GM23248 (cell line): ENCODE results near the gene SCN1B. TPM values are rescaled to one million over a fixed set of nuclear protein-coding genes. Genes with fewer than 3 reads are reported as not detected.

Experiments used
- DNase-seq: peaks from one replicate; pipeline ENCODE4 v3.0.0-alpha.2; 2015
- H2AFZ ChIP-seq: fragments of 200-600 bp; sonication (generic); 2 replicates; pipeline ENCODE4 v1.6.1; 2016; ENCODE audit warnings: antibody characterized with exemption
- H3F3A ChIP-seq: fragments of 200-600 bp; sonication (generic); 2 replicates; pipeline ENCODE4 v1.6.1; 2016; ENCODE audit warnings: mild to moderate bottlenecking, antibody characterized with exemption, mixed run types; ENCODE audit not compliant: insufficient read depth
- H3K27ac ChIP-seq: fragments of 200-600 bp; sonication (generic); 2 replicates; pipeline ENCODE4 v1.5.1; 2016; ENCODE audit warnings: mild to moderate bottlenecking
- H3K27me3 ChIP-seq: fragments of 200-600 bp; sonication (generic); replicated peaks from 2 replicates; pipeline ENCODE4 v1.6.1; 2016; ENCODE audit warnings: mild to moderate bottlenecking; ENCODE audit not compliant: insufficient read depth
- H3K36me3 ChIP-seq: fragments of 200-600 bp; sonication (generic); 2 replicates; pipeline ENCODE4 v1.6.1; 2016; ENCODE audit warnings: low read depth, mild to moderate bottlenecking
- H3K4me1 ChIP-seq: fragments of 200-600 bp; sonication (generic); 2 replicates; pipeline ENCODE4 v1.6.1; 2016; ENCODE audit warnings: mild to moderate bottlenecking; ENCODE audit not compliant: insufficient read depth
- H3K4me2 ChIP-seq: fragments of 200-600 bp; sonication (generic); one replicate; pipeline ENCODE4 v1.6.1; 2016; ENCODE audit warnings: mild to moderate bottlenecking; ENCODE audit not compliant: unreplicated experiment
- H3K4me3 ChIP-seq: fragments of 200-600 bp; sonication (generic); 2 replicates; pipeline ENCODE4 v1.5.1; 2016; ENCODE audit warnings: mild to moderate bottlenecking
- H3K79me2 ChIP-seq: fragments of 200-600 bp; sonication (generic); 2 replicates; pipeline ENCODE4 v1.6.1; 2016; ENCODE audit warnings: mild to moderate bottlenecking; ENCODE audit not compliant: insufficient read depth
- H3K9ac ChIP-seq: fragments of 200-600 bp; sonication (generic); 2 replicates; pipeline ENCODE4 v1.6.1; 2016; ENCODE audit warnings: mild to moderate bottlenecking
- H3K9me2 ChIP-seq: fragments of 200-600 bp; sonication (generic); 2 replicates; pipeline ENCODE4 v1.6.1; 2016; ENCODE audit warnings: mixed run types, mild to moderate bottlenecking, moderate library complexity; ENCODE audit not compliant: insufficient read depth
- H3K9me3 ChIP-seq: fragments of 200-600 bp; sonication (generic); one replicate; pipeline ENCODE4 v1.6.1; 2017; ENCODE audit warnings: low read depth
- H4K20me1 ChIP-seq: fragments of 200-600 bp; sonication (generic); 2 replicates; pipeline ENCODE4 v1.6.0; 2016; ENCODE audit not compliant: insufficient read depth
- EZH2 ChIP-seq: fragments of 200-600 bp; sonication (generic); IDR thresholded peaks from 2 replicates; pipeline ENCODE4 v1.6.1; 2018; ENCODE audit warnings: antibody characterized with exemption, mild to moderate bottlenecking; ENCODE audit not compliant: insufficient read depth, poor library complexity, severe bottlenecking
- EZH2phosphoT487 ChIP-seq: fragments of 200-600 bp; sonication (generic); IDR thresholded peaks from 2 replicates; pipeline ENCODE4 v1.6.1; 2018; ENCODE audit warnings: antibody characterized with exemption, moderate library complexity, mild to moderate bottlenecking, low read depth; ENCODE audit not compliant: insufficient read depth
- WGBS, 2 experiments: methylation state at CpG; one replicate each; pipeline ENCODE4 v1.1.6; 2015 to 2017; ENCODE audit warnings: low lambda C conversion rate in 2 of 2, low coverage in 1 of 2; ENCODE audit errors: missing lambda C conversion rate in 2 of 2; 5-methylcytosine and 5-hydroxymethylcytosine counted together
- in situ Hi-C: fragments of 300-500 bp; cut with MboI; formaldehyde crosslinking; loops from 2 replicates; pipeline ENCODE4 v1.15.0; 2020
- polyA plus RNA-seq: library from polyadenylated mRNA; unstranded; fragments of >200 nt; fragmentation: Nextera tagmentation; extraction: Ambion mirVana; gene quantifications from 2 replicates; pipeline ENCODE4 v1.2.1, GENCODE V29; 2016
- total RNA-seq: library from RNA; depleted of rRNA; stranded (reverse); fragments of >200 nt; shearing (Covaris generic); gene quantifications from 2 replicates; pipeline ENCODE4 v1.2.3, GENCODE V29; 2014

The SCN1B gene
- total and polyA plus RNA-seq, 2 experiments from 2014 or later, result 1.5 to 1.7 TPM

- in situ Hi-C loops, result no loop called here
- H3K79me2 ChIP-seq, result no peaks in the 10 kb centered on the region
- no peak overlapping the region for H3K27ac ChIP-seq
- no peak overlapping the region for H2AFZ ChIP-seq
- no peak for TF ChIP-seq EZH2
- no peak for TF ChIP-seq EZH2phosphoT487
- no peaks in the 10 kb centered on the region for H3F3A ChIP-seq
- no peaks in the 10 kb centered on the region for H3K9me3 ChIP-seq
- H3K9ac ChIP-seq, result no peak overlapping the region
- H4K20me1 ChIP-seq, result no peaks in the 10 kb centered on the region
- DNase-seq, result no peak
- H3K4me2 ChIP-seq, result no peak overlapping the region
- H3K27me3 ChIP-seq, result peaks cover 9% of the 10 kb centered on the region; the same call in 1 of the 2 replicates
- no peaks in the 10 kb centered on the region for H3K4me1 ChIP-seq
- no peak overlapping the region for H3K4me3 ChIP-seq
- H3K36me3 ChIP-seq, result no peaks in the 10 kb centered on the region
- WGBS, 2 experiments, result 53 to 72% methylated on average over 8 of the region's 8 CpGs
- H3K9me2 ChIP-seq, result no peaks in the 10 kb centered on the region
Observed at GRCh38 chr19:35073941-35074340, 43.7 kb downstream of the SCN1B start.

- Histone ChIP-seq H3F3A (no peaks in the 10 kb centered on the region), H3K4me2 (no peak overlapping the region), H3K79me2 (no peaks in the 10 kb centered on the region), H3K9me3 (no peaks in the 10 kb centered on the region), H3K27ac (no peak overlapping the region), H2AFZ (no peak overlapping the region), H3K36me3 (no peaks in the 10 kb centered on the region), H3K4me1 (no peaks in the 10 kb centered on the region), H3K9me2 (no peaks in the 10 kb centered on the region), H4K20me1 (no peaks in the 10 kb centered on the region), H3K9ac (no peak overlapping the region), H3K4me3 (no peak overlapping the region), H3K27me3 (peaks cover 8% of the 10 kb centered on the region; the same call in 1 of the 2 replicates)
- TF ChIP-seq EZH2, result no peak
- no peak for TF ChIP-seq EZH2phosphoT487
- in situ Hi-C loops, result no loop called here
- no peak for DNase-seq
- WGBS, 2 experiments, result 51 to 59% methylated on average over 12 to 19 of the region's 21 CpGs
Observed at GRCh38 chr19:35074426-35075201, 44.3 kb downstream of the SCN1B start.

GRCh38 chr19:35075202-35076025 is 45.1 kb downstream of the SCN1B start:
- H2AFZ ChIP-seq, result no peak overlapping the region
- H3K4me1 ChIP-seq, result no peaks in the 10 kb centered on the region
- no peaks in the 10 kb centered on the region for H3K36me3 ChIP-seq
- no peaks in the 10 kb centered on the region for H3K9me2 ChIP-seq
- H3K27ac ChIP-seq, result no peak overlapping the region
- no peaks in the 10 kb centered on the region for H3F3A ChIP-seq
- H3K4me3 ChIP-seq, result no peak overlapping the region
- no peak overlapping the region for H3K9ac ChIP-seq
- WGBS, 2 experiments, result 54 to 64% methylated on average over 17 to 21 of the region's 21 CpGs
- H3K27me3 ChIP-seq, result peaks cover 7% of the 10 kb centered on the region; the same call in 1 of the 2 replicates
- no peaks in the 10 kb centered on the region for H3K9me3 ChIP-seq
- no peaks in the 10 kb centered on the region for H3K79me2 ChIP-seq
- H4K20me1 ChIP-seq, result no peaks in the 10 kb centered on the region
- no peak for DNase-seq
- no peak for TF ChIP-seq EZH2
- no peak for TF ChIP-seq EZH2phosphoT487
- H3K4me2 ChIP-seq, result no peak overlapping the region
- in situ Hi-C loops, result no loop called here

GRCh38 chr19:35076026-35076370 is 45.7 kb downstream of the SCN1B start:
- no peaks in the 10 kb centered on the region for H4K20me1 ChIP-seq
- H3F3A ChIP-seq, result no peaks in the 10 kb centered on the region
- H3K9me3 ChIP-seq, result no peaks in the 10 kb centered on the region
- no peaks in the 10 kb centered on the region for H3K79me2 ChIP-seq
- TF ChIP-seq EZH2phosphoT487 (no peak), EZH2 (no peak)
- no peak overlapping the region for H3K27ac ChIP-seq
- H3K9ac ChIP-seq, result no peak overlapping the region
- in situ Hi-C loops, result no loop called here
- no peaks in the 10 kb centered on the region for H3K36me3 ChIP-seq
- no peak overlapping the region for H3K4me3 ChIP-seq
- WGBS, 2 experiments, result 38 to 51% methylated on average over 6 of the region's 6 CpGs
- no peak for DNase-seq
- H3K27me3 ChIP-seq, result peaks cover 7% of the 10 kb centered on the region; the same call in 1 of the 2 replicates
- no peaks in the 10 kb centered on the region for H3K9me2 ChIP-seq
- no peaks in the 10 kb centered on the region for H3K4me1 ChIP-seq
- no peak overlapping the region for H3K4me2 ChIP-seq
- H2AFZ ChIP-seq, result no peak overlapping the region
